GM21528 (cell line): ENCODE data around the gene LFNG.
A peak's percentile ranks its signal among the peaks of the same experiment; 100 is the strongest.

Experiments
- ATAC-seq: cut with Tn5 transposase; IDR thresholded peaks from one replicate; pipeline ENCODE4 v1.9.1; 2021; ENCODE audit warnings: mild to moderate bottlenecking, moderate library complexity; ENCODE audit not compliant: unreplicated experiment, low FRiP score

The LFNG gene

GRCh38 chr7:2515424-2516193 lies 4.0 kb upstream of the LFNG start:
- no peak for ATAC-seq

- ATAC-seq, result no peak
Observed at GRCh38 chr7:2516194-2516555, 3.4 kb upstream of the LFNG start.

- ATAC-seq, result no peak
Observed at GRCh38 chr7:2517026-2517425, 2.5 kb upstream of the LFNG start.

GRCh38 chr7:2517678-2518507 lies 1.7 kb upstream of the LFNG start:
- no peak for ATAC-seq

GRCh38 chr7:2518737-2519118 lies 846 bp upstream of the LFNG start:
- no peak for ATAC-seq

- peak; percentile 1 for ATAC-seq
Observed at GRCh38 chr7:2520131-2520760, 672 bp downstream of the LFNG start.

- ATAC-seq, result no peak
Observed at GRCh38 chr7:2520761-2521290, 1.3 kb downstream of the LFNG start.

- ATAC-seq, result no peak
Observed at GRCh38 chr7:2521341-2521745, 1.8 kb downstream of the LFNG start.

- ATAC-seq, result no peak
Observed at GRCh38 chr7:2521952-2522591, 2.5 kb downstream of the LFNG start.

- ATAC-seq, result no peak
Observed at GRCh38 chr7:2522780-2523433, 3.3 kb downstream of the LFNG start.

- no peak for ATAC-seq
Observed at GRCh38 chr7:2523461-2523936, 3.9 kb downstream of the LFNG start.

GRCh38 chr7:2523941-2524807 lies 4.6 kb downstream of the LFNG start:
- ATAC-seq, result no peak

- no peak for ATAC-seq
Observed at GRCh38 chr7:2524808-2525657, 5.5 kb downstream of the LFNG start.

- ATAC-seq, result no peak
Observed at GRCh38 chr7:2525658-2526630, 6.4 kb downstream of the LFNG start.

- ATAC-seq, result no peak
Observed at GRCh38 chr7:2526659-2527504, 7.3 kb downstream of the LFNG start.
